Peyer's patch (tissue), 4 donors: Measurements from ENCODE around the gene SLC50A1. TPM values are rescaled to one million over a fixed set of nuclear protein-coding genes. Genes with fewer than 3 reads are reported as not detected.

ENCODE experiments used
- DNase-seq, 3 donors: peaks; one replicate each; pipeline ENCODE4 v3.0.0-alpha.2; 2017 to 2019
- H3K27ac ChIP-seq, 4 donors: fragments of 200-600 bp; sonication (generic); one replicate each; pipeline ENCODE4 v1.5.1; 2016 to 2019
- H3K27me3 ChIP-seq, 2 donors: fragments of 200-600 bp; sonication (generic); one replicate each; pipeline ENCODE4 v1.5.1; 2019
- H3K36me3 ChIP-seq, 3 donors: fragments of 200-600 bp; sonication (generic); one replicate each; pipeline ENCODE4 v1.5.1; 2016 to 2019
- H3K4me1 ChIP-seq, 4 donors: fragments of 200-600 bp; sonication (generic); one replicate each; pipeline ENCODE4 v1.5.1; 2016 to 2019
- H3K4me3 ChIP-seq, 4 donors: fragments of 200-600 bp; sonication (generic); 1 replicate in 3 of 4; 2 replicates in 1 of 4; pipeline ENCODE4 v1.5.1; 2016 to 2019; ENCODE audit warnings: mild to moderate bottlenecking in 1 of 4
- H3K9me3 ChIP-seq, 4 donors: fragments of 200-600 bp; sonication (generic); one replicate each; pipeline ENCODE4 v1.5.1; 2016 to 2019; ENCODE audit warnings: mild to moderate bottlenecking in 1 of 4
- CTCF ChIP-seq, 6 experiments: fragments of 450-650 bp in 4 of 6; fragments of 200-600 bp in 2 of 6; sonication (generic) in 1 of 6; IDR thresholded peaks; one replicate each; pipeline ENCODE4 v1.5.1; 2017 to 2019; ENCODE audit warnings: antibody characterized with exemption in 6 of 6, mild to moderate bottlenecking in 3 of 6, moderate library complexity in 1 of 6
- POLR2A ChIP-seq, 2 donors: fragments of 450-650 bp; IDR thresholded peaks; one replicate each; pipeline ENCODE4 v1.5.1; 2017; ENCODE audit warnings: antibody characterized with exemption in 2 of 2, mild to moderate bottlenecking in 2 of 2, moderate library complexity in 2 of 2
- total RNA-seq, 4 donors: library from RNA; depleted of rRNA; stranded (reverse); fragments of >200 nt; gene quantifications; one replicate each; pipeline ENCODE4 v1.1.0, GENCODE V29; 2016

SLC50A1 gene
- total RNA-seq, 4 donors from 2014 or later, result 42.5 to 83.3 (median 46.7) TPM

- Histone ChIP-seq H3K4me3 (no peak overlapping the region), H3K36me3 (no peaks in the 10 kb centered on the region), H3K9me3 (no peaks in the 10 kb centered on the region), H3K27me3 (no peaks in the 10 kb centered on the region), H3K4me1 (peaks cover 0 to 13% (median 0%) of the 10 kb centered on the region in 4 donors), H3K27ac (peak overlapping the region in 2 of 4 donors; percentile 37 to 55)
- TF ChIP-seq POLR2A (IDR thresholded peaks at IDR 0.05), result no peak
- no peak for TF ChIP-seq CTCF (IDR thresholded peaks at IDR 0.05)
- no peak for DNase-seq
Measured at GRCh38 chr1:155104605-155105534, 30.8 kb upstream of the SLC50A1 start.

GRCh38 chr1:155105604-155106011 is 30.0 kb upstream of the SLC50A1 start:
- peak overlapping the region in 2 of 4 donors; percentile 37 to 55 for H3K27ac ChIP-seq
- no peaks in the 10 kb centered on the region for H3K36me3 ChIP-seq
- no peaks in the 10 kb centered on the region for H3K9me3 ChIP-seq
- H3K4me1 ChIP-seq, result peaks cover 0 to 13% (median 0%) of the 10 kb centered on the region in 4 donors
- DNase-seq, result no peak
- TF ChIP-seq POLR2A (IDR thresholded peaks at IDR 0.05) (no peak), CTCF (IDR thresholded peaks at IDR 0.05) (no peak)
- no peak overlapping the region for H3K4me3 ChIP-seq
- H3K27me3 ChIP-seq, result no peaks in the 10 kb centered on the region

- H3K27me3 ChIP-seq, result no peaks in the 10 kb centered on the region
- H3K4me3 ChIP-seq, result no peak overlapping the region
- H3K36me3 ChIP-seq, result no peaks in the 10 kb centered on the region
- peaks cover 0 to 11% (median 0%) of the 10 kb centered on the region in 4 donors for H3K4me1 ChIP-seq
- TF ChIP-seq CTCF (IDR thresholded peaks at IDR 0.05) (no peak), POLR2A (IDR thresholded peaks at IDR 0.05) (no peak)
- peak in 1 of 3 donors; percentile 49 for DNase-seq
- peak overlapping the region in 2 of 4 donors; percentile 89 to 93 for H3K27ac ChIP-seq
- H3K9me3 ChIP-seq, result no peaks in the 10 kb centered on the region
Measured at GRCh38 chr1:155106862-155107261, 28.8 kb upstream of the SLC50A1 start.

GRCh38 chr1:155107309-155108264 is 28.1 kb upstream of the SLC50A1 start:
- Histone ChIP-seq H3K9me3 (no peaks in the 10 kb centered on the region), H3K27ac (peak overlapping the region in 3 of 4 donors; percentile 57 to 93 (median 89)), H3K4me3 (no peak overlapping the region), H3K36me3 (no peaks in the 10 kb centered on the region), H3K27me3 (no peaks in the 10 kb centered on the region), H3K4me1 (peaks cover 0 to 4% (median 0%) of the 10 kb centered on the region in 4 donors)
- TF ChIP-seq POLR2A (IDR thresholded peaks at IDR 0.05), result peak; percentile 10 to 54
- TF ChIP-seq CTCF (IDR thresholded peaks at IDR 0.05), result peak in 3 of 6 experiments; percentile 11 to 36 (median 14)
- peak in 2 of 3 donors; percentile 57 to 77 for DNase-seq

GRCh38 chr1:155108296-155108695 is 27.4 kb upstream of the SLC50A1 start:
- TF ChIP-seq POLR2A (IDR thresholded peaks at IDR 0.05), result no peak
- TF ChIP-seq CTCF (IDR thresholded peaks at IDR 0.05), result no peak
- Histone ChIP-seq H3K27ac (peak overlapping the region in 3 of 4 donors; percentile 20 to 93 (median 89)), H3K9me3 (no peaks in the 10 kb centered on the region), H3K27me3 (no peaks in the 10 kb centered on the region), H3K4me1 (no peaks in the 10 kb centered on the region), H3K4me3 (no peak overlapping the region), H3K36me3 (no peaks in the 10 kb centered on the region)
- DNase-seq, result no peak
